DOHH2 (cell line): ENCODE measurements around the gene FIGN.

Experiments used
- EZH2phosphoT487 ChIP-seq: fragments of 200-600 bp; sonication (generic); IDR thresholded peaks from 2 replicates; pipeline ENCODE4 v1.6.1; 2017; ENCODE audit warnings: borderline replicate concordance, mild to moderate bottlenecking, antibody characterized with exemption, low read length, moderate library complexity, mixed read lengths
- TF ChIP-seq, protein P1 (sequence below): fragments of 200-600 bp; sonication (generic); IDR thresholded peaks from one replicate; pipeline ENCODE4 v1.5.1; 2014; ENCODE audit warnings: antibody characterized with exemption, mild to moderate bottlenecking, low read depth, low read length; ENCODE audit not compliant: poor library complexity, severe bottlenecking

DNA sequence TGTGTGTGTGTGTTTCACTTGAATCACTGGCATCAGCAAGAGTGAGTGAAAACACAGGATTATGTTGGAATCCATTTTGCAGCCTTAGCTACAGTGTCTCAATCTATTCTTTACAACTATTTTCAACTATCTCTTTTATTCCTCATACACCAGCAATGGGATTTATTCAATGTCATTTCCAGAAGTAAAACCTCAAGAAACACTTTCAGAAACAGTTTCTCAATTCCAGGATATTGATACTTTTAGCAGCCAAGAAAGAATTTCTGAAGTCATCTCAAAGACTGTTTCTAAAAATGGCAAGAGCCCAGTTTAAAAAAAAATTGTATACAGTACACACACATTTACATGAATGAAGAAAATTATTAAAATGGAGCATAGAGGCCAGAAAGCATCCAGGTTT lies 171.6 kb downstream of the FIGN start:
- TF ChIP-seq, protein P1, sequence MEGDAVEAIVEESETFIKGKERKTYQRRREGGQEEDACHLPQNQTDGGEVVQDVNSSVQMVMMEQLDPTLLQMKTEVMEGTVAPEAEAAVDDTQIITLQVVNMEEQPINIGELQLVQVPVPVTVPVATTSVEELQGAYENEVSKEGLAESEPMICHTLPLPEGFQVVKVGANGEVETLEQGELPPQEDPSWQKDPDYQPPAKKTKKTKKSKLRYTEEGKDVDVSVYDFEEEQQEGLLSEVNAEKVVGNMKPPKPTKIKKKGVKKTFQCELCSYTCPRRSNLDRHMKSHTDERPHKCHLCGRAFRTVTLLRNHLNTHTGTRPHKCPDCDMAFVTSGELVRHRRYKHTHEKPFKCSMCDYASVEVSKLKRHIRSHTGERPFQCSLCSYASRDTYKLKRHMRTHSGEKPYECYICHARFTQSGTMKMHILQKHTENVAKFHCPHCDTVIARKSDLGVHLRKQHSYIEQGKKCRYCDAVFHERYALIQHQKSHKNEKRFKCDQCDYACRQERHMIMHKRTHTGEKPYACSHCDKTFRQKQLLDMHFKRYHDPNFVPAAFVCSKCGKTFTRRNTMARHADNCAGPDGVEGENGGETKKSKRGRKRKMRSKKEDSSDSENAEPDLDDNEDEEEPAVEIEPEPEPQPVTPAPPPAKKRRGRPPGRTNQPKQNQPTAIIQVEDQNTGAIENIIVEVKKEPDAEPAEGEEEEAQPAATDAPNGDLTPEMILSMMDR: no peak
- no peak for TF ChIP-seq EZH2phosphoT487
